ENCODE data around the gene MRPS14.

Gene MRPS14

GRCh38 chr1:175019524-175019923, 3.7 kb downstream of the MRPS14 start:
- DNase-seq: no peak

- DNase-seq: no peak
Measured at GRCh38 chr1:175015243-175015642, 8.0 kb downstream of the MRPS14 start.

GRCh38 chr1:175013445-175013844, 9.8 kb downstream of the MRPS14 start:
- DNase-seq: no peak

- DNase-seq: no peak
Measured at GRCh38 chr1:175009532-175009931, 13.7 kb downstream of the MRPS14 start.

- DNase-seq: no peak
Measured at GRCh38 chr1:175005085-175005783, 18.0 kb downstream of the MRPS14 start.

GRCh38 chr1:175003521-175003920, 19.7 kb downstream of the MRPS14 start:
- no peak for DNase-seq

GRCh38 chr1:175002910-175003517, 20.2 kb downstream of the MRPS14 start:
- no peak for DNase-seq

- no peak for DNase-seq
Measured at GRCh38 chr1:175000697-175001187, 22.5 kb downstream of the MRPS14 start.

GRCh38 chr1:174999936-175000696, 23.1 kb downstream of the MRPS14 start, which contains the start of gene CACYBP:
TSS of gene CACYBP (plus strand) at chr1:174999947. CDS start at chr1:175000181, 234 bp downstream.
- no peak for DNase-seq

GRCh38 chr1:174999216-174999935, 23.8 kb downstream of the MRPS14 start:
- DNase-seq: peak; percentile 96

- peak; percentile 46 for DNase-seq
Measured at GRCh38 chr1:174998569-174999215, 24.5 kb downstream of the MRPS14 start.

- DNase-seq: no peak
Measured at GRCh38 chr1:174997041-174997440, 26.2 kb downstream of the MRPS14 start.

- no peak for DNase-seq
Measured at GRCh38 chr1:174996476-174996875, 26.7 kb downstream of the MRPS14 start.

- no peak for DNase-seq
Measured at GRCh38 chr1:174995916-174996315, 27.3 kb downstream of the MRPS14 start.

GRCh38 chr1:174995121-174995520, 28.1 kb downstream of the MRPS14 start:
- no peak for DNase-seq

- no peak for DNase-seq
Measured at GRCh38 chr1:174991473-174991872, 31.8 kb downstream of the MRPS14 start.

GRCh38 chr1:174990382-174990999, 32.7 kb downstream of the MRPS14 start:
- no peak for DNase-seq

GRCh38 chr1:174989536-174990220, 33.5 kb downstream of the MRPS14 start:
- no peak for DNase-seq

- no peak for DNase-seq
Measured at GRCh38 chr1:174988986-174989385, 34.2 kb downstream of the MRPS14 start.

GRCh38 chr1:174988539-174988938, 34.7 kb downstream of the MRPS14 start:
- no peak for DNase-seq

- DNase-seq: no peak
Measured at GRCh38 chr1:174984952-174985351, 38.3 kb downstream of the MRPS14 start.

Measured in stimulated activated CD4-positive, alpha-beta T cell treated with anti-CD3 and anti-CD28 coated beads, Interleukin-15, amount 100 ng/mL, for 24 hours (primary cell).